Spinal cord (tissue), 10 donors: ENCODE results near the gene BPIFB2. TPM values are rescaled to one million over a fixed set of nuclear protein-coding genes. Genes with fewer than 3 reads are reported as not detected.

Experiments
- DNase-seq, 6 donors: peaks; one replicate each; pipeline versions ENCODE4 v3.0.0 to v3.0.0-alpha.2; 2013 to 2015; ENCODE audit warnings: low spot score in 6 of 6, low read depth in 4 of 6
- H3K27ac ChIP-seq: one replicate; pipeline ENCODE4 v1.5.1; 2013; ENCODE audit warnings: low read depth, low read length, control low read depth
- H3K27me3 ChIP-seq: one replicate; pipeline ENCODE4 v1.6.1; 2013; ENCODE audit warnings: low read length; ENCODE audit not compliant: control insufficient read depth, insufficient read depth
- H3K36me3 ChIP-seq: one replicate; pipeline ENCODE4 v1.6.1; 2013; ENCODE audit warnings: low read length; ENCODE audit not compliant: control insufficient read depth, insufficient read depth
- H3K4me1 ChIP-seq: one replicate; pipeline ENCODE4 v1.6.1; 2013; ENCODE audit warnings: low read length; ENCODE audit not compliant: control insufficient read depth, insufficient read depth
- H3K4me3 ChIP-seq: one replicate; pipeline ENCODE4 v1.5.1; 2013; ENCODE audit warnings: low read depth, low read length, control low read depth
- H3K9me3 ChIP-seq: one replicate; pipeline ENCODE4 v1.6.1; 2013; ENCODE audit warnings: low read length; ENCODE audit not compliant: control insufficient read depth, insufficient read depth
- WGBS: methylation state at CpG from one replicate; pipeline ENCODE4 v1.1.5; 2013; ENCODE audit warnings: missing lambda C conversion rate; ENCODE audit not compliant: insufficient coverage; 5-methylcytosine and 5-hydroxymethylcytosine counted together
- polyA plus RNA-seq, 2 donors: library from polyadenylated mRNA; unstranded; fragments of 120-200 nt; gene quantifications; one replicate each; pipeline ENCODE4 v1.2.1, GENCODE V29; 2013; ENCODE audit not compliant: insufficient read length in 2 of 2
- total RNA-seq, 2 donors: library from RNA; depleted of rRNA in 1 of 2; stranded (reverse); fragments of 120-200 nt in 1 of 2; fragments of >200 nt in 1 of 2; gene quantifications; one replicate each; pipeline versions ENCODE4 v1.2.3 to v1.2.4, GENCODE V29; 2013 to 2014
- donor health status: healthy.

The BPIFB2 gene
- total and polyA plus RNA-seq, 4 donors: 0.11 TPM; not detected in 3

- 96% methylated on average over 5 of the region's 5 CpGs for WGBS
Observed at GRCh38 chr20:33026072-33026778, 18.7 kb downstream of the BPIFB2 start.

GRCh38 chr20:33026779-33027759 lies 19.6 kb downstream of the BPIFB2 start:
- Histone ChIP-seq H3K27me3 (no peaks in the 10 kb centered on the region), H3K9me3 (no peaks in the 10 kb centered on the region), H3K4me1 (no peaks in the 10 kb centered on the region), H3K27ac (no peak overlapping the region), H3K4me3 (no peak overlapping the region), H3K36me3 (no peaks in the 10 kb centered on the region)
- WGBS: 89% methylated on average over 8 of the region's 10 CpGs
- no peak for DNase-seq

More at GRCh38 chr20:33026072-33026778, 18.7 kb downstream of the BPIFB2 start:
- DNase-seq: no peak
- Histone ChIP-seq H3K27ac (no peak overlapping the region), H3K4me1 (no peaks in the 10 kb centered on the region), H3K27me3 (no peaks in the 10 kb centered on the region), H3K9me3 (no peaks in the 10 kb centered on the region), H3K36me3 (no peaks in the 10 kb centered on the region), H3K4me3 (no peak overlapping the region)

GRCh38 chr20:33027769-33028751 lies 20.6 kb downstream of the BPIFB2 start:
- Histone ChIP-seq H3K4me3 (no peak overlapping the region), H3K9me3 (no peaks in the 10 kb centered on the region), H3K36me3 (no peaks in the 10 kb centered on the region), H3K27me3 (no peaks in the 10 kb centered on the region), H3K27ac (no peak overlapping the region), H3K4me1 (no peaks in the 10 kb centered on the region)
- DNase-seq: no peak
- WGBS: 88% methylated on average over 11 of the region's 12 CpGs

- H3K36me3 ChIP-seq: no peaks in the 10 kb centered on the region
- no peak overlapping the region for H3K27ac ChIP-seq
- no peak overlapping the region for H3K4me3 ChIP-seq
- no peaks in the 10 kb centered on the region for H3K4me1 ChIP-seq
- H3K27me3 ChIP-seq: no peaks in the 10 kb centered on the region
- H3K9me3 ChIP-seq: no peaks in the 10 kb centered on the region
- 79% methylated on average over 6 of the region's 7 CpGs for WGBS
- DNase-seq: no peak
Observed at GRCh38 chr20:33028875-33029274, 21.4 kb downstream of the BPIFB2 start.

- Histone ChIP-seq H3K4me1 (no peaks in the 10 kb centered on the region), H3K9me3 (no peaks in the 10 kb centered on the region), H3K36me3 (no peaks in the 10 kb centered on the region), H3K27ac (no peak overlapping the region), H3K27me3 (no peaks in the 10 kb centered on the region), H3K4me3 (no peak overlapping the region)
- no peak for DNase-seq
- 84% methylated on average over 6 of the region's 9 CpGs for WGBS
Observed at GRCh38 chr20:33030076-33030475, 22.6 kb downstream of the BPIFB2 start.

GRCh38 chr20:33030569-33030968 lies 23.1 kb downstream of the BPIFB2 start:
- Histone ChIP-seq H3K27ac (no peak overlapping the region), H3K27me3 (no peaks in the 10 kb centered on the region), H3K4me3 (no peak overlapping the region), H3K36me3 (no peaks in the 10 kb centered on the region), H3K4me1 (no peaks in the 10 kb centered on the region), H3K9me3 (no peaks in the 10 kb centered on the region)
- WGBS: 91% methylated on average over 4 of the region's 6 CpGs
- DNase-seq: no peak

GRCh38 chr20:33031531-33031930 lies 24.0 kb downstream of the BPIFB2 start, which contains the start of gene BPIFB6:
Gene BPIFB6, plus strand, starts transcription at chr20:33031648. Its CDS starts 0 bp downstream, at chr20:33031648.
- 86% methylated on average over 7 of the region's 10 CpGs for WGBS
- no peak for DNase-seq
- no peak within 1 kb of the TSS for H3K27ac ChIP-seq
- no peak within 1 kb of the TSS for H3K4me3 ChIP-seq
- no peaks in the 10 kb centered on the region for H3K27me3 ChIP-seq
- no peaks in the 10 kb centered on the region for H3K9me3 ChIP-seq
- no peaks in the 10 kb centered on the region for H3K4me1 ChIP-seq
- no peaks in the 10 kb centered on the region for H3K36me3 ChIP-seq

- H3K4me3 ChIP-seq: no peak overlapping the region
- H3K36me3 ChIP-seq: no peaks in the 10 kb centered on the region
- no peak overlapping the region for H3K27ac ChIP-seq
- H3K27me3 ChIP-seq: no peaks in the 10 kb centered on the region
- WGBS: 78% methylated on average over 3 of the region's 6 CpGs
- no peaks in the 10 kb centered on the region for H3K9me3 ChIP-seq
- no peak for DNase-seq
- H3K4me1 ChIP-seq: no peaks in the 10 kb centered on the region
Observed at GRCh38 chr20:33032555-33032954, 25.1 kb downstream of the BPIFB2 start.

GRCh38 chr20:33033381-33033780 lies 25.9 kb downstream of the BPIFB2 start:
- Histone ChIP-seq H3K27me3 (no peaks in the 10 kb centered on the region), H3K4me3 (no peak overlapping the region)
- 81% methylated on average over 3 of the region's 5 CpGs for WGBS

More at GRCh38 chr20:33033381-33033780, 25.9 kb downstream of the BPIFB2 start:
- H3K9me3 ChIP-seq: no peaks in the 10 kb centered on the region
- no peak for DNase-seq
- H3K27ac ChIP-seq: no peak overlapping the region
- H3K36me3 ChIP-seq: no peaks in the 10 kb centered on the region
- H3K4me1 ChIP-seq: no peaks in the 10 kb centered on the region
